ENCODE measurements around the gene STRN3. TPM values are rescaled to one million over a fixed set of nuclear protein-coding genes. Genes with fewer than 3 reads are reported as not detected.

The STRN3 gene
- total and polyA plus RNA-seq, 2 of the 4 experiments (the other 2 are of a cell fraction): 10.8 to 78.7 TPM

DNA sequence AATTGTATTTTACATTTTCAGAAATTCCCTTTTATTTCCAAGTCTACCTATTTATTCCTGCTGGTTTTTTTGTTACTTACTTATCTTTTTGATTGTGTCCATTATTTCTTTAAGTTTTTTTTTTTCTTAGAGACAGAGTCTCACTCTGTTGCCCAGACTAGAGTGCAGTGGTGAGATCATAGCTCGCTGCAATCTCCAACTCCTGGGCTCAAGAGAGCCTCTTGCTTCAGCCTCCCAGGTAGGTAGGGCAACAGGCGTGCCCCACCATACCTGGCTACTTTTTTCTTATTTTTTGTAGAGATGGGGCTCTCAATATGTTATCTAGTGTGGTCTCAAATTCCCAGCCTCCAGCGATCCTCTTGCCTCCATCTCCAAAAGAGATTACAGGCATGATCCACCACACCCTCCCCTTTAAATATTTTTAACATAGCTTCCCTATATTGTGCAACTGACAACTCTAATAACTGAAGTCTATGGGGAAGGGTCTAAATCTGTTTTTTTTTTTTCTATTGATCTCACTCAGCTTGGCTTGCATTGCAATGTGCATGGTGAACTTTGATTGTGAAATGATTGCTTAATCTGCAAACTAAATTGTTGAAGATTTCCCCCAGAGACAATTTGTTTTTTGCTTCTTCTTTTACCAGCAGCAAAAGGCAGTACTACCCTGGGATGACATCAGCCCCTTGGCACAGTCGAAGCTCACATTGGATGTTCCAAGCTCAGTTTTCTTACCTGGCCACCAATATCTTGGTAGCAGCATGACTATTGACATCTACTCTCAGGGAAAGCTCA, 177.5 kb downstream of the STRN3 start:
- no peak overlapping the region for H2BK20ac ChIP-seq (ENCODE audit: low read depth, low read length)
- H3K4me1 ChIP-seq (ENCODE audit: control insufficient read depth, insufficient read depth, low read length): no peaks in the 10 kb centered on the region
- ChIA-PET CTCF (no interaction called here), POLR2A (ENCODE audit: unreplicated experiment) (no interaction called here)
- no peaks in the 10 kb centered on the region for H3K79me1 ChIP-seq (ENCODE audit: low read depth in 1 of 2, low read length in 2 of 2)
- ATAC-seq (ENCODE audit: low read depth) (no peak), DNase-seq (no peak)
- no peak overlapping the region for H4K8ac ChIP-seq (ENCODE audit: low read depth in 2 of 2, low read length in 2 of 2)
- H4K20me1 ChIP-seq (ENCODE audit: insufficient read depth, low read length): no peaks in the 10 kb centered on the region
- no peak overlapping the region for H2AK9ac ChIP-seq (replicated peaks; ENCODE audit: low read depth, low read length, poor library complexity)
- no peak overlapping the region for H3K4me3 ChIP-seq (ENCODE audit: insufficient read depth, low read depth, low read length)
- BruUV-seq (replicated peaks): no TSS peak
- no peak overlapping the region for H2AK5ac ChIP-seq (ENCODE audit: low read depth, low read length)
- no peak overlapping the region for H3K18ac ChIP-seq (ENCODE audit: low read depth, low read length)
- no peak overlapping the region for H3K56ac ChIP-seq (ENCODE audit: extremely low read depth, insufficient read depth, low read length)
- H3K4me2 ChIP-seq (ENCODE audit: low read depth, low read length): no peak overlapping the region
- no peaks in the 10 kb centered on the region for H3K36me3 ChIP-seq (ENCODE audit: control insufficient read depth, insufficient read depth, low read length)
- TF ChIP-seq CEBPB (IDR thresholded peaks at IDR 0.05; ENCODE audit: low read depth, low read length): peak; percentile 47
- TF ChIP-seq, protein P1, sequence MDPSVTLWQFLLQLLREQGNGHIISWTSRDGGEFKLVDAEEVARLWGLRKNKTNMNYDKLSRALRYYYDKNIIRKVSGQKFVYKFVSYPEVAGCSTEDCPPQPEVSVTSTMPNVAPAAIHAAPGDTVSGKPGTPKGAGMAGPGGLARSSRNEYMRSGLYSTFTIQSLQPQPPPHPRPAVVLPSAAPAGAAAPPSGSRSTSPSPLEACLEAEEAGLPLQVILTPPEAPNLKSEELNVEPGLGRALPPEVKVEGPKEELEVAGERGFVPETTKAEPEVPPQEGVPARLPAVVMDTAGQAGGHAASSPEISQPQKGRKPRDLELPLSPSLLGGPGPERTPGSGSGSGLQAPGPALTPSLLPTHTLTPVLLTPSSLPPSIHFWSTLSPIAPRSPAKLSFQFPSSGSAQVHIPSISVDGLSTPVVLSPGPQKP (IDR thresholded peaks at IDR 0.05; ENCODE audit: borderline replicate concordance, low read depth, low read length): no peak
- no peak overlapping the region for H3K27ac ChIP-seq (ENCODE audit: insufficient read depth, low read length)
- no peak overlapping the region for H3K4ac ChIP-seq (ENCODE audit: low read depth, low read length)
- no peak overlapping the region for H2BK120ac ChIP-seq (ENCODE audit: low read depth, low read length)
- no peak overlapping the region for H2BK5ac ChIP-seq (ENCODE audit: low read depth, low read length, poor library complexity, severe bottlenecking)
- dilution Hi-C loops (cut with HindIII; ENCODE audit: low sequenced_read_pairs, unreplicated experiment) (no loop called here), in situ Hi-C loops (cut with MboI; ENCODE audit: low sequenced_read_pairs) (no loop called here), intact Hi-C loops (cut with micrococcal nuclease) (no loop called here)
- no peak overlapping the region for H4K5ac ChIP-seq (ENCODE audit: low read depth, low read length)
- H3K9ac ChIP-seq (ENCODE audit: low read depth, low read length): no peak overlapping the region
- no peak overlapping the region for H2BK15ac ChIP-seq (ENCODE audit: low read depth, low read length)
- peaks cover 5% of the 10 kb centered on the region for H3K27me3 ChIP-seq (ENCODE audit: control insufficient read depth, insufficient read depth, low read length)
- H4K91ac ChIP-seq (ENCODE audit: insufficient read depth, low read depth, low read length): no peak overlapping the region
- H2AFZ ChIP-seq (replicated peaks; ENCODE audit: low read length, poor library complexity): no peak overlapping the region
- no peaks in the 10 kb centered on the region for H3K9me1 ChIP-seq (ENCODE audit: insufficient read depth, low read length)
- no peak overlapping the region for H3K23ac ChIP-seq (ENCODE audit: low read depth, low read length)
- 33% methylated on average over 1 of the region's 4 CpGs; no CpG with 5 or more reads in 1 of the 2 experiments for WGBS, 2 experiments (ENCODE audit: extremely low coverage in 2 of 2, insufficient read length in 1 of 2)
- H3K9me3 ChIP-seq (ENCODE audit: control insufficient read depth, insufficient read depth, low read length): no peaks in the 10 kb centered on the region
- no peak overlapping the region for H3K14ac ChIP-seq (replicated peaks; ENCODE audit: low read depth, low read length)

Small RNAs within 50 kb of the gene (microRNA-seq; reads per million reads assigned to microRNA genes)
- not detected for gene HIGD1AP17 (ENCODE audit: insufficient read depth, insufficient read length)
- gene MIR624 (ENCODE audit: insufficient read depth in 1 of 2, insufficient read length in 1 of 2, unreplicated experiment in 1 of 2): 2.1 to 15.7 reads per million in 2 experiments

Small RNAs within 50 kb of the gene (small RNA-seq; reads per million reads assigned to genes)
- gene HIGD1AP17 (0 reads per million in 5 experiments), gene MIR624 (0.11 to 21.6 (median 5.3) reads per million in 5 experiments)

Other genes starting within 250 kb of the STRN3 start
- gene COCH, start 151.8 kb downstream of the STRN3 start, total RNA-seq (2012; rRNA removed): 0.18 and 0.28 TPM in 2 replicates
- 0.10 and 0.17 TPM in 2 replicates for gene COCH, start 151.8 kb downstream of the STRN3 start, polyA plus RNA-seq (2012; rRNA removed)
- 4.5 and 5.8 TPM in 2 replicates for gene AP4S1, start 730 bp downstream of the STRN3 start, total RNA-seq (2012; rRNA removed)
- gene AP4S1, start 730 bp downstream of the STRN3 start, polyA plus RNA-seq (2012; rRNA removed): 2.5 and 2.7 TPM in 2 replicates
- gene HECTD1, start 181.4 kb upstream of the STRN3 start, total RNA-seq (2012; rRNA removed): 222 and 228 TPM in 2 replicates
- gene HECTD1, start 181.4 kb upstream of the STRN3 start, polyA plus RNA-seq (2012; rRNA removed): 48.5 and 48.8 TPM in 2 replicates

Measured in IMR-90 (cell line).